ENCODE data around the gene VNN1. TPM values are rescaled to one million over a fixed set of nuclear protein-coding genes. Genes with fewer than 3 reads are reported as not detected.
"Not testable (repeated sequence)": the region's sequence is repeated elsewhere in the genome, so short reads cannot be mapped to it uniquely, and the experiment has no call there.

VNN1 gene
- polyA plus RNA-seq, 4 donors = 0.05 to 0.31 (median 0.14) TPM

DNA sequence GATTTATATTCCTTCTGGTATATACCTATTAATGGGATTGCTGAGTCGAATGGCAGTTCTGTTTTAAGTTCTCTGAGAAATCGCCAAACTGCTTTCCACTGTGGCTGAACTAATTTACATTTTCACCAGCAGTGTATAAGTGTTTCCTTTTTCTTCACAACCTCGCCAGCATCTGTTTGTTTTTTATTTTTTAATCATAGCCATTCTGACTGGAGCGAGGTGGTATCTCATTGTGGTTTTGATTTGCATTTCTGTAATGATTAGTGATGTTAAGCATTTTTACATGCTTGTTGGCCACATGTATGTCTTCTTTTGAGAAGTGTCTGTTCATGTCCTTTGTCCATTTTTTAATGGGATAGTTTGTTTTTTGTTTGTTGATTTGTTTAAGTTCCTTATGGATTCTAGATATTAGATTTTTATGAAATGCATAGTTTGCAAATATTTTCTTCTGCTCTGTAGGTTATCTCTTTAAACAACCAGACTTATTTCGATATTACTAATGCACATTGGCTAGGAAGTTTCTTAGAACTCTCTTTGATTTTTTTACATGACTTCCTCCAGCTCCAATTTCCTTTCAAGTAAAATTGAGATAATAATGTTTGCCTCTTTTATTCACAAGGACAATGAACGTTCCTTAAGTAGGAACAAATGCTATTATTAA lies 12.2 kb upstream of the VNN1 start:
- no peak for DNase-seq (ENCODE audit: low read depth in 4 of 4, low spot score in 3 of 4)

DNA sequence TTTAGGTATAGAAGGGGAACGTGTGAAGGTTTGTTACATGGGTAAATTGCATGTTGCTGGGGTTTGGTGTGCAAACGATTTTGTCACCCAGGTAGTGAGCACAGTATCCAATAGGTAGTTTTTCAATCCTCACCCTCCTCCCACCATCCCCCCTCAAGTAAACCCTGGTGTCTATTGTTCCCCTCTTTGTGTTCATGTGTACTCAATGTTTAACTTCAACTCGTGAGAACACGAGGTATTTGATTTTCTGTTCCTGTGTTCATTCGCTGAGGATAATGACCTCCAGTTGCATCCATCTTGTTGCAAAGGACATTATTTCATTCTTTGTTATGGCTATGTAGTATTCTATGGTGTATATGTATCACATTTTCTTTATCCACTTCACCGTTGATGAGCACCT lies 11.6 kb upstream of the VNN1 start:
- DNase-seq (ENCODE audit: low read depth in 4 of 4, low spot score in 3 of 4) = no peak

DNA sequence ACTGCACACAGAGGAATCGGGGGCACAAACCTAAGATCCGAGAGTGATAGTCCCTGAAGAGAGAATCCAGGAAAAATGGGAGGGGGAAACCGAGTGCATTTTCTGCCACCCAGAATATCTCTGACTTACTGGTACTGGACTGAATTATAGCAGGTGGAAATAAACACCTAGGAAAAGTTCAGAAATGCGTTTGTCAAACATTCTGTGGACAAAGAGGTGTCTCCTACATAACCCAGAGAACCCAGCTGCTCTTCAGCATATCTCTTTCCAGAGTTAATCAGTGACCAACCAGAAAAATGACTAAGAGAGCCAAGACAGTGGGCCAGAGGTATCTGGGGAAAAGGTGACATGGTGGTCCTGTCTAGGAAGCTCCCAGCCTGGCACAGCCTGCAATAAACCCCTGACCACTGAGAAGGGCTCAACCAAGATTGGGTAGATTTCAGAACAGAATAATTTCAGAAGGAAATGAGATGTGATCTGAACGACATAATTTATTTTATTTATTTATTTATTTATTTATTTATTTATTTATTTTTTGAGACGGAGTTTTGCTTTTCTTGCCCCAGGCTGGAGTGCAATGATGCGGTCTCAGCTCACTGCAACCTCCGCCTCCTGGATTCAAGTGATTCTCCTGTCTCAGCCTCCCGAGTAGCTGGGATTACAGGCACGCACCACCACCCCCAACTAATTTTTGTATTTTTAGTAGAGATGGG lies 6.0 kb upstream of the VNN1 start:
- no peak for DNase-seq (ENCODE audit: low read depth in 4 of 4, low spot score in 3 of 4)

DNA sequence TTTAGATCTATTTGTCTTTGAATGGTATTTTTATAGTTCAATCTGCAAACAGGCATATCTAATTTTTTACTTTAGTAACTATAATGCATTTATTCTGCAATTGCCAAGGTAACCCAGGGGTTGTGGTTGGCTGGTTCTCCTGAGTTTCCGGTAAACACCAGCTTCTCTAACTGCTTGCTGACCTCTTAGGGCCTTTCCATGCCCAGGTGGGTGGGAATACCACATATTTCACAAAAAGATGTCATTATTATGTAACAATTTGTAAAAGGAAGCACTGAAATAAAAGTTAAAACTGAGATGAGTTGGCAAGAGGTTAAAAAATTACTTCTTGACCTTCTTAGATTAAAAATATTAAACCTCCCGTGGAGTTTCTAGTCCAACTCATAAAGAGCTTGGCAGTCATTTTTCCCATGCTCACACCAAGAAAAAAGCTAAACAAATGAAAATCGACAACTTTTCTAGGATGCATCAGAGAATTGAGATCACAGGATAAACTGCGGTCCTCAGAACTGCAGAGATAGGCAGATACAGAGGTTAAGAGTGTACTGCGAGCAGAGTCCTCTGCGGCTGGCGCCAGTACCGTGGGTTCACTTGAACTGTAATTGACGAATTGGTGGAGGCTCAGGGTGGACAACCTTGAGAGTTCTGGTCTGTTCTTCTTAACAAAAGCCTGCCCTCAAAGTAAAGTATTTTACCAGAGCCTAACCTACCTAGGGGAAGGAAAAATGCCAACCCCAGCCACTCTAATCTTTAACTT lies 2.2 kb upstream of the VNN1 start:
- no peak for DNase-seq (ENCODE audit: low read depth in 4 of 4, low spot score in 3 of 4)

DNA sequence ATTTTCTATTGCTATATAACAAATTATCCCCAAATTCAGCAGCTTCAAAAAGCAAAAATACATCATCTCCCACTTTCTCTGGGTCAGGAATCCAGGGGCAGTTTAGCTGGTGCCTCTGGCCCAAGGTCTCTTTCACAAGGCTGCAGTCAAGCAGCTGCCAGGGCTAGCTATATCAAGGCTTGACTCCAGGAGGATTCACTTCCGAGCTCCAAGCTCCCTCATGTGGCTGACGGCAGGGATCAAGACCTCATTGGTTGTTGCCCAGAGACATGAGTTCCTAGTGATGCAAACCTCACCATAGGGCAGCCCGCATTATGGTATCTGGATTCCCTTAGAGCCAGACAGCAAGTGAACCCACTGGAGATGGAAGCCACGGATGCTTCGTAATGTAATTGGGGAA lies 1.3 kb upstream of the VNN1 start:
- DNase-seq (ENCODE audit: low read depth in 4 of 4, low spot score in 3 of 4) = peak in 2 of 4 donors; percentile 1 to 2

DNA sequence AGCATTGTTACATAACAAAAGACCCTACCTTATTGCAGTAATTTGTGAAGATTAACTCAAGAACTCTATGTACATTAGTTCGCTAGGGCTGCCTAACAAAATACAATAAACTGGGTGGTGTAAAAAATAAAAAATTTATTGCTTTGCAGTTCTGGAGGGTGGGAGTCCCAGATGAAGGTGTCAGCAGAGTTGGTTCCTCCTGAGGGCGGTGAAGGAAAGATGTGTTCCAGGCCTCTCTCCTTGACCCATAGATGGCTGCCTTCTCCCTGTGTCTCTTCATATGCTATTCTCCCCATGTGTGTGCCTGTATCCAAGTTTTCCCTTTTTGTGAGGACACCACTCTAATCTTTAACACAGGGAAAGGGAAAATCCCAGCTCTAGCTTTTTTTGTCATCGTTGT lies 305 bp upstream of the VNN1 start:
- DNase-seq (ENCODE audit: low read depth in 4 of 4, low spot score in 3 of 4) = no peak

DNA sequence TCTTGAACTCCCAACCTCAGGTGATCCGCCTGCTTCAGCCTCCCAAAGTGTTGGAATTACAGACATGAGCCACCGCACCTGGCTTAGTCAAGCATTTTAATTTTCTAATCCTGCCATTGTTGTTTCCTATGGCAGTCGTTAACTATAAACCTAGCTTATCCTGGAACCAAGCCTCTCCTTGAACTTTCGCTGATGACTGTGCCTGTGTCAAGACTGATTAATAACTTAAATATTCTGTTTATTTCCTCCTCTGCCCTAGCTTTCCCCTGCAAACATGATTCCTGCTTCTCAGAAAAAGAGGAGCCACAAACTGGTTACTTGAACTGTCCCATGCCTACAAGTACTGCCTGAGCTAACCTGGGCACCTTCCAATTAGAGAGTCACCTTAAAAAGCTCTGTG lies 1.5 kb downstream of the VNN1 start:
- DNase-seq (ENCODE audit: low read depth in 4 of 4, low spot score in 3 of 4) = no peak

DNA sequence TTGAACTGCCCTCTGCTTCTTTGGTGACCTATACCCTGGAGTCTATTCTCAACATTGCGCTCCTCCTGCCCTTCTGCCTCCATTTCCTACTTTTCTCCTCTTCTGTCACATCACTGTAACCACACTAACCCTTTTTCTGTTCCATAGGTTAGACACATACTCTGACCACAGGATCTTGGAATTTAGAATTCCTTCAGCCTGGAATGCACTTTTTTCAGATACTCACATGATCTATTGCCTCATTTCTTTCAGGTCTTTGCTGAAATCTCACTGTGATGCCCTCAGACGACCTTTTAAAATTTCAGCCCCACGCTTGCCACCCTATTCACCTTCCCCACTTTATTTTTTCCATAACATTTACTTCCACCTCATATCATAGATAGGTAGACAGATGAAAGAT lies 5.1 kb downstream of the VNN1 start:
- DNase-seq (ENCODE audit: low read depth in 4 of 4, low spot score in 3 of 4) = no peak

DNA sequence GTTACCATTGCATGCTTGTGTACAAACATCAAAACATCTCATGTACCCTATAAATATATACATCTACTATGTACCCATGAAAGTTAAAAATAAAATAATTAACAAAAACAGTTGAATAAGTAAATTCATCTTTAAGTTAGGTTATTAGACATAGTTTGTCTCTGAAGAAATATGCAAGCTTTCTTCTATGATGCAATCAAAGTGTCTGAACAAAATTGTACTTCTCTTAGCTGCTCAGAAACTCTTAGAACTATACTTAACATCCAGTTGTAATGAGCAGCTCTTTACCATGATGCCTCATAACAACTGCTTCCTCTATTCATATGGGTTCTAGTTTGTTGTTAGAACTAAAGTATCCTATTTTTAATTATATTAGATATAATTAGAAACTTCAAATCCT lies 5.9 kb downstream of the VNN1 start:
- no peak for DNase-seq (ENCODE audit: low read depth in 4 of 4, low spot score in 3 of 4)

DNA sequence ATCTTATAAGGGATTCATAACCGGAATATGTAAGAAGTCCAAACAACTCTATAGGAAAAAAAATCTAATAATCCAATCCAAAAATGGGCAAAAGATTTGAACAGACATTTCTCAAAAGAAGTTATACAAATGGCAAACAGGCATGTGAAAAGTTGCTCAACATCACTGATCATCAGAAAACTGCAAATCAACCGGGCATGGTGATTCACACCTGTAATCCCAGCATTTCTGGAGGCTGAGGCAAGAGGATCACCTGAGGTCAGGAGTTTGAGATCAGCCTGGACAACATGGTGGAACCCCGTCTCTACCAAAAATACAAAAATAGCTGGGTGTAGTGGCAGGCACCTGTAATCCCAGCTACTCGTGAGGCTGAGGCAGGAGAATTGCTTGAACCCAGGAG lies 7.1 kb downstream of the VNN1 start:
- DNase-seq (ENCODE audit: low read depth in 4 of 4, low spot score in 3 of 4) = not testable (repeated sequence)

DNA sequence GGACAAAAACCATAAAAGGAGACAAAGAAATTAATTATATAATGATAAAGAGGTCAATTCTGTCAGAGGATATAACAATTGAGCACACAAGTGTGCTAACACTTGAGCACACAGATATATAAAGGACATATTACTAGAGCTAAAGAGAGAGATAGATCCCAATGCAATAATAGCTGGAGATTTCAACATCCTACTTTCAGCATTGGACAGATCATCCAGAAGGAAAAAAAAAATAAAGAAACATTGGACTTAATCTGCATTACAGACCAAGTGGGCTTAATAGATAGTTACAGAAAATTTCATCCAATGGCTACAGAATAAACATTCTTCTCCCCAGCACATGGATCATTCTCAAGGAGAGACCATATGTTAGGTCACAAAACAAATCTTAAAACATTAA lies 9.9 kb downstream of the VNN1 start:
- no peak for DNase-seq (ENCODE audit: low read depth in 4 of 4, low spot score in 3 of 4)

DNA sequence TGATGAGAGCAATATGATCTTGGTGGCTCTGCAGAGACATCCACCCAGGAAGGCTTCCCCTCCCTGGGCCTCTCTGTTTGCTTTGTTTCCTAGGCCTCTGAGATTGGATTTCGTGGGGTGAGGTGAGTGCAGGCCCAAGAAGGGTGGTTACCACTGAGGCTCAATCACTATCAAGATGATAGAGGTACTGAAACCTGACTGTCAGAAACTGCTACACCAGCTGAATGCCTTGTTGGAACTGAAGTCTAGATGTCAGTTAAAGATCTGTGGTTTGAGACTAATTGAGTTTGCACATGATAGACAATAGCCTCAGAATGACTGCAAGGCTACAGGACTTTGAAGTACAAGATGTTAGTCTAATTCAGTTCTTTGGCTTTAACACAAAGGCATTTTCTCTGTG lies 15.2 kb downstream of the VNN1 start:
- no peak for DNase-seq (ENCODE audit: low read depth in 4 of 4, low spot score in 3 of 4)

DNA sequence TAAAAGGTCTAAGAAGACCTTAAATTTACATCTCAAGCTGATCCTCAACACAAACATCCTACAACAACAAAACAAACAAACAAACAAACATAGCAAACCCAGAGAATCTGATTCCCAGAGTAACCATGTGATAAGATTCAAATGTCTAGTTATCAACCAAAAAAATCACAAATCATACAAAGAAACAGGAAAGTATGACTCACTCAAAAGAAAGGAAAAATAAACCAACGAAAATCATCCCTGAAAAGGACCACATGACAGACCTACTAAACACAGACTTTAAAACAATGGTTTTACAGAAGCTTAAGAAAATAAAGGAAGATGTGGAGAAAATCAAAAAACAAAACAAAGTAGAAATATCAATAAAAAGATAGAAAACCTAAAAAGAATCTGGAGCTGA lies 18.1 kb downstream of the VNN1 start:
- no peak for DNase-seq (ENCODE audit: low read depth in 4 of 4, low spot score in 3 of 4)

DNA sequence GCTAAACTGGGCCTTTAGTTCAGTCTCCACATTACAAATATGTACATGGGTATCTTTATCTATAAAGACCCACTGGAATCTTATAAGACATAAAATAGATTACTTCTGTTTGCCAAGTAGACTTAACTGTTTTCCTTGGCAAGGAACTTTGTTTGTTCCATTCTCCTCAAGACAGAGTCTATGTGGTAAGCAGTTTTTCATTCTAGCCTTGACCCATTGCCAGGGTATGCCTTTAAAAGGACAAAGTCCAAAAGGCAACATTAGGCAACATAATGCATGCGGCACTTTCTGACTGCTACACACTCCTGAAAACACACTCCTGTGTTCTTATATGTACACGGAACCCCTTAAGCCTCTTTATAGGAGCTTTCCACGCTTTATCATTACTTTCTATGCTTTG lies 20.4 kb downstream of the VNN1 start:
- DNase-seq (ENCODE audit: low read depth in 4 of 4, low spot score in 3 of 4) = no peak

DNA sequence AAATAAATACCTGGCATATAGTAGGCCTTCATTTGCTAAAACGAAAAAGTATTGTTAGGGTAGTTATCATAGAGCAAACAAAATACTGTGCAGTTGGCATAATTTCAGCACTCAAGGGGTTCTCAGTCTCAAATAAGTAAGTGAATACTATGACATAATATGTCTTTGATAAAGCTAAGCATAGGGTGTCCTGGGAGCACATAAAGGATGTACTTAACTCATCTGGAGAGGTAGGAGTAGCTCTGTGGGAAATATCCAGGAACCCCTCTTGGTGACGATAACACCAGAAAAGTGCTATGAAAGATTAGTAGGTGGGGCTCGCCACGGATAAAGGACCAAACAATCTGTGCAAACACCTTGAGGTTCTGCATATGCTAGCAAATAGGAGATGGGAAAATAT lies 23.2 kb downstream of the VNN1 start:
- DNase-seq (ENCODE audit: low read depth in 4 of 4, low spot score in 3 of 4) = no peak

DNA sequence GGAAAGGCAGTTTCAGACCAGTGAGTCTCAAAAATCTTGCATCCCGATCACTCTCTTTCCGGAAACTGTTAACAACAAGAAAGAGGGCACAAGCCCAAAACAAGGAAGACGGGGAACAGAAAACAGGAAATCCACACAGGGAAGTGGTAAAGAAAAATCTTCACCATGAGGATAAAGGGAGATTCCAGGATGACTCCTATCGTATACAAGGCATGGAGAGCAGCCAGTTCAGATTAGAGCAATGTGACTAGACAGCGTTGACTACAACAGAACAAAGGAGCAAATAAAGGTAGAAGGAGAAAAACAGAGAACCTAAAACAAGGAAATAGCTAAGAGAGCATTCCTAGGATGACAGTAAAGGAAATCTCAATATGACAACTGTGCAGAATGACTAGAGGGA lies 26.5 kb downstream of the VNN1 start:
- no peak for DNase-seq (ENCODE audit: low read depth in 4 of 4, low spot score in 3 of 4)

DNA sequence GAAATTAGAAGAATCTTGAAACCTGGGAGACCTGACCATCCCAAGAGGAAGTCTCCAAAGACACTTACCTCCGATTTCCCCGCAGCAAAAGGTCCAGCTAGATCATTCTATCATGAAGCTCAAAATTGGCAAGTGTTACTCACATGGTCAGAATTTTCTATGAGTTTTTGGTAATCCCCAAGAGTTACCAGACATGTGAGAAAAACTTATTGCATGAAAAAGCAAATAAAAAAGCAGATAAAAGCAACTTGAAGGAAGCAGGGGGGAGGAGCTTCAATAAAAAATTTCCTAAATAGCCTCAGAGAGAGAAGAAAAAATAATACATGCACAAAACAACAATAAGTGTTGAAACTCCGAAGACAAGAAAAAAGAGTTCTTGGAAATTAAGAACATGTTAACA lies 27.3 kb downstream of the VNN1 start:
- no peak for DNase-seq (ENCODE audit: low read depth in 4 of 4, low spot score in 3 of 4)

DNA sequence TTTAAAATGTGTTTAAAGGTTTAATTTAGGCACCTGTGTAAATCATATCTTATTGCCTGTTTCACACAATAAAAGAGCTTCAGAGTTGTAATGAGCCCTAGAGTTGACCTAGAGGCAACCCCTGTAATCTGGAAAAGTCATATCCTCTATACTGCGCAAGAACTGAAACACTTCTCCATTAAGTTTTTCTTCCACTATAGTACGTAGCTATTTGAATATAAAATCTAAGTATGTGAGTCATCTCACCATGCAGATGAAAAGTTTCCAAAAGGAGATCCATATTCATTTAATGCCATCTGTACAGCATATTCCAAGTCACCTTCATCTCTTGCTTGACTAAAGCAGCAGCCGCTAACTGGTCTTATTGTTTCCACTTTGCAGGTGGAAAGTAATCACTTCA lies 28.8 kb downstream of the VNN1 start:
- no peak for DNase-seq (ENCODE audit: low read depth in 4 of 4, low spot score in 3 of 4)

DNA sequence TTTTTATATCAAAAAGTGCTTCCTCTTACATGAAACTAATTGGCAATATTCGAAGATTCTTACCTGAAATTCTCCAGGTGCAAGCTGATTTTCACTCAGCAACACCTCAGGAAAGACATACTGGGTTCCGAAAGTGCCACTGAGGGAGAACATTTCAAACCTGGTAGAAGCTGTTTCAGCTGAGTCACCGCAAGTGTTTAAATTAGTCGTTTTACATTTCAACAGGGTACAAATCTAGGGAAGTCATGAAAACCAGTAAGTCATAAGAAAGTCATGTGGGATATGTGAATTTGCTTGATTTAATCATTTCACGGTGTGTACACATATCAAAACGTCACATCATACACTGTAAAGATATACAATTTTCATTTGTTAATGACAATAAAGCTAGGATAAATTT lies 29.6 kb downstream of the VNN1 start:
- DNase-seq (ENCODE audit: low read depth in 4 of 4, low spot score in 3 of 4) = no peak

DNA sequence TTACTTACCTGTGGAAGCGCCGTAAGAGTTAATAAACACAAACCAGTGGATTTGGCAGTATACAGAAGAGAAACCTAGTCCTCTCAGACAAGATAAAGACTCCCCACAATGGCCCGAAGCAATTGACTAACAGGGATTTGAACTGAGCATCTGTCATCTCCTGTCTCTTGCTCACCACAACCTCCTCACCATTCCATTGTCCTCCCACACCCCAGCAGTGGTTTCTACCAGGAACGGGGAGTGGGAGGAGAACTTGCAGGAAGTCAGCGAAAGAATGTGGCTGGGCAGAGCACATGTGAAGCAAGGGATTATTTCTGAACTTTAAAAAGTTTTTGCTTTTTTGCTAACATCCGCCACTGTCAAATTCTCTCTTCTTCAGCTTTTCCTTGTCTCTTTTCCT lies 30.3 kb downstream of the VNN1 start:
- DNase-seq (ENCODE audit: low read depth in 4 of 4, low spot score in 3 of 4) = no peak

DNA sequence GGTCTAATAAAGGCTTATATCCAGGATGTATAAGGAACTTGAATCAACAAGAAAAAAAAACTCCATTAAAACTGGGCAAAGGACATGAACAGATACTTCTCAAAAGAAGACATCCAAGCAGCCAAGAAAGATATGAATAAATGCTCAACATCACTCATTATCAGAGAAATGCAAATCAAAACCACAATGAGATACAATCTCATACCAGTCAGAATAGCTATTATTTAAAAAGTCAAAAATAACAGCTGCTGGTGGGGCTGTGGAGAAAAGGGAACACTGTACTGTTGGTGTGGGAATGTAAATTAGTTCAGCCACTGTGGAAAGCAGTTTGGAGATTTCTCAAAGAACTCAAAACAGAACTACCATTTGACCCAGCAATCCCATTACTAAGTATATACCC lies 34.8 kb downstream of the VNN1 start:
- not testable (repeated sequence) for DNase-seq (ENCODE audit: low read depth in 4 of 4, low spot score in 3 of 4)

DNA sequence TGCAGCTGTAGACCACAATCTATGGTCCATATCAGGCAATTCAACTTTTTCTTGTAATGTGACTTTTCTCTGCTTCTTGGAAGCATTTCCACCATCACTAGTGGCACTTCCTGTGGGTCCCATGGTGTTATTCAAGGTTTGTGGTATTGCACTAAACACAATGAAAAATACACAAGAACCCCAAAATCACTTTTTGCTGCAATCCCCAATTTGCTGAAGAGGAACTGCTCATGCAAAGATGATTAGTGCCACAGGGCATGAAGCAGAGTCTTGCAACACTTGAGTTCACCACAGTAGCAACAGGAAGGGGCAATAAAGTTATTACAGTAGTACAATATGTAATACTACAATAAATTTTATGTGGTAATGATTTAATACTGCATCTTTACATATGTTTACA lies 38.1 kb downstream of the VNN1 start:
- DNase-seq (ENCODE audit: low read depth in 4 of 4, low spot score in 3 of 4) = no peak
